ENCODE measurements around the gene HECW1.

DNA sequence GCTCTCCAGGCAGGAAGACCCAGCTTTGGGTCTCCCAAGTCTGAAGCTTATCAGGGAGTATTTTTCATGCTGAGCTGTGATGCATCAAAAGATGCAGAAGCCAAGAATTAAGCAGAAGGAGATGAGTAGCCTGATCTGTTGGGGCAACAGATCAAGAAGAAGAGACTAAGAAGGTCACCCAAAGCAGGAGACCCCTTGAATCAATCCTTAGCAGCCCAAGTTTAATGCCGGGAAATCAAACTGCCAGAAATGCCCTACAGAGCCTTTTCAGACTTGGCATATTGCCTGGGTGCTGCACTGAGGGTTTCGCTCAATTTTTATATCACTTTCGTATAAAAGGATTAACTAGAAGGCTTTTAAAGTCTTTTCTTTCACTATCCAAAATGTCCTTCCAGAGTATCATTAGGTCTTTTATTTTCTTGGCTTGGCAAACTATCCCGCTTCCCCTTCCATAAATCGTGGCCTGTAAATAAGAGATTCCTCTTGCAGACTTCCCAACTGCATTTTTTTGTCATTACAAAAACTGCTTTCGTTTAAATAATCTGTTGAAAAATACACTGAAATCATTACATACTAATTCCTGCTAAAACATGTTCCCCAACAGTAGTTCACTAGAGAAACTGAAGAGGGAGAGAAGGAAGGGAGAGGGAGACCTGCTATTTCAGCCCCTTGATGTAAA is 421.5 kb downstream of the HECW1 start:
- TF ChIP-seq CTCF (IDR thresholded peaks at IDR 0.05), result no peak
- TF ChIP-seq POLR2A (IDR thresholded peaks at IDR 0.05), result no peak

Data from breast epithelium (tissue), 3 donors.